Endothelial cell of umbilical vein (primary cell): ENCODE data around the gene SLFNL1. TPM values are rescaled to one million over a fixed set of nuclear protein-coding genes. Genes with fewer than 3 reads are reported as not detected.

Experiments used
- BruUV-seq: library from RNA; stranded (reverse); fragments of 400-500 nt; replicated peaks from 2 replicates; lab custom pipeline; 2021; lab: Mats Ljungman, UMichigan
- CTCF ChIA-PET: fragments of 300-600, 350-600 bp; sonication (Branson Sonifier 250); formaldehyde crosslinking; loops from one replicate; lab custom pipeline; 2021; ENCODE audit warnings: antibody characterized with exemption, inconsistent platforms; lab: Charles Lee
- POLR2A ChIA-PET: fragments of 300-600, 350-600 bp; sonication (Branson Sonifier 250); formaldehyde crosslinking; loops from one replicate; lab custom pipeline; 2021; ENCODE audit warnings: antibody characterized with exemption, inconsistent platforms; lab: Charles Lee
- DNase-seq: peaks from one replicate; pipeline ENCODE4 v3.0.0-alpha.2; 2011; ENCODE audit warnings: low read depth, low spot score
- FAIRE-seq: peaks from 2 replicates; lab custom pipeline; 2011; peaks lifted over from hg19 to GRCh38; lab: Jason Lieb, UNC
- H2AFZ ChIP-seq: 2 replicates; pipeline ENCODE4 v1.6.0; 2012; ENCODE audit warnings: low read depth, low read length, control low read depth, inconsistent platforms
- H3K27ac ChIP-seq: 2 replicates; pipeline ENCODE4 v1.5.1; 2011; ENCODE audit warnings: low read depth, mild to moderate bottlenecking, control low read depth, low read length, moderate library complexity; ENCODE audit not compliant: insufficient read depth
- H3K27me3 ChIP-seq, 2 experiments: 2 replicates each; pipeline versions ENCODE4 v1.6.0 to v1.6.1; 2011; ENCODE audit warnings: low read length in 2 of 2, mixed read lengths in 1 of 2; ENCODE audit not compliant: control insufficient read depth in 2 of 2, insufficient read depth in 2 of 2
- H3K36me3 ChIP-seq, 2 experiments: 2 replicates in 1 of 2; 3 replicates in 1 of 2; pipeline ENCODE4 v1.5.1; 2011; ENCODE audit warnings: low read length in 2 of 2, mild to moderate bottlenecking in 1 of 2, moderate library complexity in 1 of 2; ENCODE audit not compliant: control insufficient read depth in 2 of 2, insufficient read depth in 2 of 2; ENCODE audit errors: extremely low read depth in 1 of 2
- H3K4me1 ChIP-seq: 3 replicates; pipeline ENCODE4 v1.5.1; 2011; ENCODE audit warnings: mild to moderate bottlenecking, low read length; ENCODE audit not compliant: control insufficient read depth, insufficient read depth; ENCODE audit errors: extremely low read depth
- H3K4me2 ChIP-seq: 2 replicates; pipeline ENCODE4 v1.6.1; 2011; ENCODE audit warnings: low read length, control low read depth, mixed read lengths; ENCODE audit not compliant: insufficient read depth
- H3K4me3 ChIP-seq, 3 experiments: fragments of 200-600 bp in 1 of 3; sonication (generic), shearing (Covaris generic) in 1 of 3; replicated peaks in 1 of 3; 2 replicates each; pipeline ENCODE4 v1.5.1; 2011 to 2016; ENCODE audit warnings: control low read depth in 3 of 3, low read length in 3 of 3, mild to moderate bottlenecking in 2 of 3, inconsistent platforms in 1 of 3, low read depth in 1 of 3, moderate library complexity in 1 of 3; ENCODE audit not compliant: insufficient read depth in 1 of 3
- H3K79me2 ChIP-seq: 2 replicates; pipeline ENCODE4 v1.6.0; 2012; ENCODE audit warnings: low read length, inconsistent platforms; ENCODE audit not compliant: control insufficient read depth, insufficient read depth
- H3K9ac ChIP-seq: replicated peaks from 2 replicates; pipeline ENCODE3; 2011; ENCODE audit warnings: low read length, control low read depth; ENCODE audit not compliant: insufficient read depth; ENCODE audit errors: extremely low read depth
- H3K9me1 ChIP-seq: replicated peaks from 3 replicates; pipeline ENCODE4 v1.6.0; 2011; ENCODE audit warnings: mild to moderate bottlenecking, low read length; ENCODE audit not compliant: control insufficient read depth, insufficient read depth; ENCODE audit errors: extremely low read depth
- H3K9me3 ChIP-seq: replicated peaks from 2 replicates; pipeline ENCODE4 v1.5.1; 2012; ENCODE audit warnings: low read length, inconsistent platforms; ENCODE audit not compliant: control insufficient read depth, insufficient read depth
- H4K20me1 ChIP-seq: replicated peaks from 2 replicates; pipeline ENCODE3; 2011; ENCODE audit warnings: mild to moderate bottlenecking, low read length; ENCODE audit not compliant: control insufficient read depth, insufficient read depth; ENCODE audit errors: extremely low read depth
- CTCF ChIP-seq, 2 donors: IDR thresholded peaks; 1 replicate in 1 of 2; 2 replicates in 1 of 2; pipeline ENCODE4 v1.5.1; 2011; ENCODE audit warnings: low read length in 2 of 2, mild to moderate bottlenecking in 2 of 2, moderate library complexity in 2 of 2, control low read depth in 1 of 2, inconsistent platforms in 1 of 2, low read depth in 1 of 2; ENCODE audit not compliant: insufficient read depth in 1 of 2; ENCODE audit errors: extremely low read depth in 1 of 2
- EZH2 ChIP-seq: IDR thresholded peaks from 2 replicates; pipeline ENCODE4 v1.6.1; 2012; ENCODE audit warnings: borderline replicate concordance, low read depth, mild to moderate bottlenecking, moderate library complexity, low read length, inconsistent platforms; ENCODE audit not compliant: severe bottlenecking
- FOS ChIP-seq: IDR thresholded peaks from 2 replicates; pipeline ENCODE4 v1.6.1; 2011; ENCODE audit warnings: mild to moderate bottlenecking, low read length, moderate library complexity, borderline replicate concordance; ENCODE audit not compliant: insufficient read depth
- GATA2 ChIP-seq: IDR thresholded peaks from 2 replicates; pipeline ENCODE4 v1.7.0; 2011; ENCODE audit warnings: low read depth, mild to moderate bottlenecking, moderate library complexity, mixed read lengths, low read length; ENCODE audit not compliant: insufficient read length, insufficient read depth
- JUN ChIP-seq: IDR thresholded peaks from 2 replicates; pipeline ENCODE4 v1.6.1; 2011; ENCODE audit warnings: borderline replicate concordance, low read depth; ENCODE audit not compliant: insufficient read length, insufficient read depth
- MAX ChIP-seq: IDR thresholded peaks from 2 replicates; pipeline ENCODE4 v1.6.1; 2011; ENCODE audit not compliant: insufficient read depth, insufficient read length
- MYC ChIP-seq: IDR thresholded peaks from one replicate; pipeline ENCODE4 v1.6.1; 2011; ENCODE audit warnings: mild to moderate bottlenecking, low read depth, low read length
- POLR2A ChIP-seq: IDR thresholded peaks from 2 replicates; pipeline ENCODE4 v1.6.1; 2012; ENCODE audit warnings: low read depth, mild to moderate bottlenecking, control low read depth, low read length
- POLR2AphosphoS5 ChIP-seq: IDR thresholded peaks from 2 replicates; pipeline ENCODE4 v1.6.1; 2012; ENCODE audit warnings: low read depth, mild to moderate bottlenecking, control low read depth, low read length, moderate library complexity; ENCODE audit not compliant: insufficient read depth
- dilution Hi-C: fragments of 300-500 bp; cut with MboI; formaldehyde crosslinking; loops from one replicate; pipeline ENCODE4 v1.15.0; 2019; ENCODE audit warnings: low sequenced_read_pairs; ENCODE audit not compliant: extremely low pct_ligation_motif_present
- intact Hi-C: fragments of 100-400 bp; cut with micrococcal nuclease; formaldehyde crosslinking; loops from one replicate; pipeline ENCODE4 v1.10.0; 2022
- polyA plus RNA-seq, 4 experiments: library from polyadenylated mRNA; depleted of rRNA in 3 of 4; stranded (reverse) in 3 of 4; unstranded in 1 of 4; fragments of >200 nt; gene quantifications; 2 replicates each; pipeline versions ENCODE4 v1.2.1 to v1.2.3, GENCODE V29; 2011 to 2012; ENCODE audit warnings: missing spikeins in 1 of 4
- total RNA-seq: library from RNA; stranded (reverse); gene quantifications from 2 replicates; pipeline ENCODE4 v1.2.3, GENCODE V29; 2021

SLFNL1 gene
- total and polyA plus RNA-seq, 2 donors (not counting 3 experiments of a cell fraction or from before 2014, with no cell fraction given): 0.14 to 0.29 TPM

- Histone ChIP-seq H3K27ac (no peak overlapping the region), H3K9me1 (no peaks in the 10 kb centered on the region), H4K20me1 (no peaks in the 10 kb centered on the region), H2AFZ (no peak overlapping the region), H3K79me2 (peaks cover 46% of the 10 kb centered on the region), H3K4me2 (no peak overlapping the region), H3K9me3 (no peaks in the 10 kb centered on the region), H3K27me3 (no peaks in the 10 kb centered on the region), H3K9ac (no peak overlapping the region), H3K4me1 (peaks cover 16% of the 10 kb centered on the region), H3K36me3 (peaks cover 23 to 40% of the 10 kb centered on the region in 2 experiments), H3K4me3 (no peak overlapping the region)
- TF ChIP-seq MYC: no peak
- no peak for TF ChIP-seq FOS
- no peak for TF ChIP-seq POLR2A
- TF ChIP-seq MAX: no peak
- no peak for TF ChIP-seq EZH2
- no peak for TF ChIP-seq CTCF (IDR thresholded peaks at IDR 0.05; ENCODE audit: extremely low read depth in 1 of 2, insufficient read depth in 1 of 2, low read depth in 1 of 2, low read length in 2 of 2)
- no peak for TF ChIP-seq JUN
- TF ChIP-seq GATA2: no peak
- TF ChIP-seq POLR2AphosphoS5: no peak
- dilution Hi-C loops: no loop called here
- CTCF ChIA-PET: interaction anchor here (0.7 to 1.7 kb wide), 5 partner anchors 8 to 137 kb away, joined by 3 to 4 read pairs (median 3); no protein-coding TSS in a partner anchor
- POLR2A ChIA-PET: no interaction called here
- intact Hi-C loops: no loop called here
- DNase-seq: no peak
- BruUV-seq: no TSS peak
- FAIRE-seq: no peak
Measured at GRCh38 chr1:40986328-40986783, 35.2 kb downstream of the SLFNL1 start.
